ENCODE results near the gene NTM.

NTM gene

DNA sequence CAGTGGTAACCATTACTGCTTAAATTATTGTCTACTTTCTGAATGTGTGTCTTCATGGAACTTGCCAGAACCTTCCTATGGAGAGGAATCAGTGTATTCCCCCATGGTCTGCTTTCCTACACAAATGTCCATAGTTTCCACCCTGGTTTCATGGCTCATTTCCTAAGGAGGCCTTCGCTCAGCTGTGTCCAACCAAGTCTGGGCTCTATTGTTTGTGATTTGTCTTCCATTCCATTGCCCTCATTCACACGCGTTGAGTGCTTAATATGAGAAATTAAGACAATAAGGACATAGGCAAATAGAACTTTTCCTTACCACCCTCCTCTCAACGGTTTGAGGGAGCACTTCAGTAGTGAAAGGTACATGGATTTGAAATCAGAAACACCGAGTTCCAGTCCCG lies 510.6 kb downstream of the NTM start:
- DNase-seq = no peak

DNA sequence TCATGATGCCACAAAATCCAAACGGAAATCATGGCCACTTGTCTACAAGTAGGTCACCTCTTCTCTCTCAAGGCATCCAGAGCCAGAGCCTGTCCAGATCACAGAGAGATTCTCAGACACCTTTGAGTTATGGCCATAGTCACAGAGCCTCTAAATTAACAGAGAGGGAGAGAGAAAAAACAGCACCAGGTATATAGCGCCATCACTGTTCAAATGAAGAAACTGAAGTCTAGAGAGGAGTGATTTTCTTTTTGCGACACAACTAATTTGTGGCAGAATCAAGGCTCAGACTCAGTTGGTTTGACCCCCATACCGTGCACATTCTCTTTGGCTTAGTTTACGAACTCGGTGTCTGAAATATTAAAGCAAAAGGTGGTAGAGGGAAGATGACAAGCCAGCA lies 512.9 kb downstream of the NTM start:
- DNase-seq = no peak

DNA sequence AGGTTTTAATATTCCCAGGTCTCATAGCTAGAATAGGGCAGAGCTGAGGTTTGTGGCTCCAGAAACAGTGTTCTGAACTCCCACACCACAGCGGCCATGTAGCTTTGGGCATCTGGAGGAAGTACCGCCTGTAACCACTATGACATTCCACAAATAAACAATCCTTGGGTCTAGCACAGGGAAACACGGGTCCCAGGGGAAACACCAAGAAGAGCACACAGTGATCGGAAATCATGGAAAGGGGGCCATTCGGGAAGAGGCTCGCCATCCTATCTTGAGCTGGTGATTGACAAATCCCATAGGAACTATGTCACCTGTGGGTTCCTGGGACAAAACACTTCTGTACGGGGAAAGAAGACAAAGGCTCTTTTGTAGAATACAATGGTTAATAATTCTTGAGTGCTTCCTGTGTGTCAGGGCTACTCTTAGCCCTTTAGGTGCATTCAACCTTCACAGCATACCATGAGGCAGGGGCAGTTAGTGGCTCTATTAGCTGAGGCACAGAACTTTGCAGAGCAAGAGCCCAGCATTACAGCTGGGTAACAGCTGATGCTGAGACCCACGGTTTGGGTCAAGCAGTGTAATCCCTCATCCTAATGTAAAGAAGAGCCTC lies 514.2 kb downstream of the NTM start:
- no peak for DNase-seq

DNA sequence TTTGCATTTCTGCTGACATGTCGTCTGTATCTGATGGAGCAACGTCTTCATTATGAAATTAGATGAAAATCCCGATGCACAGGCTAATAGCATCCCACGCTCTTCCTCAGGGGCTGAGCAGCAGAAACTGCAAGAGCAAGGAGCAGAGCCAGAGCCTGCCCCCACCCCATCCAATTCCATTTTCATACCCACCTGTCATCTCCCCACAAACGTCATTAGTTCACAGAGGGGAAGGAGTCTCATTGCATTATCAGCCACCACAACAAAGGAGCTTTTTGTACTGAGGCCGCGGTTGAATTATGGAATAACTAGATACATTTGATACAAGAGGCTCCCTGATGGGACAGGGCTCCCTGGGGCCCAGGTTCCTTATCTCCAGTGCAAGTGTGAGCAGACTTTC lies 515.0 kb downstream of the NTM start:
- DNase-seq = no peak

DNA sequence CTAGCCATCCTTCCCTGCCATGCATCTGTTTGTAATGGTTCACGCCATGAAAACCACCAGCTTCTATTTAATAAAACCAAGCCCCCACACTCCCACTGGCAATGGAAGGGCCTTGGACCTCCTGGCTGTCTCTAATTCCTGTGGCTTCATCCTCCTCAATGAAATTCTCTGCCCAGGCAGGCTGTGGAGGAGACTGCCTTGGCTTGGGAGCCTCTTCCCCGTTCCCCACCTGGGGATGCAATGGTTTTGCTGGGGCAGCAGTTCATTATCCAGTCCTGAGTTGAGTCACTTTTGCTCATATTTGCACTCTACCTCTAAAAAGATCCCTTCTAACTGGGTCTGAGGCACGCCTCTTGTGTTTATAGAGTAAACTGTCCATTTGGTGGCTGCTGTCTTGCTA lies 515.8 kb downstream of the NTM start:
- DNase-seq = no peak

DNA sequence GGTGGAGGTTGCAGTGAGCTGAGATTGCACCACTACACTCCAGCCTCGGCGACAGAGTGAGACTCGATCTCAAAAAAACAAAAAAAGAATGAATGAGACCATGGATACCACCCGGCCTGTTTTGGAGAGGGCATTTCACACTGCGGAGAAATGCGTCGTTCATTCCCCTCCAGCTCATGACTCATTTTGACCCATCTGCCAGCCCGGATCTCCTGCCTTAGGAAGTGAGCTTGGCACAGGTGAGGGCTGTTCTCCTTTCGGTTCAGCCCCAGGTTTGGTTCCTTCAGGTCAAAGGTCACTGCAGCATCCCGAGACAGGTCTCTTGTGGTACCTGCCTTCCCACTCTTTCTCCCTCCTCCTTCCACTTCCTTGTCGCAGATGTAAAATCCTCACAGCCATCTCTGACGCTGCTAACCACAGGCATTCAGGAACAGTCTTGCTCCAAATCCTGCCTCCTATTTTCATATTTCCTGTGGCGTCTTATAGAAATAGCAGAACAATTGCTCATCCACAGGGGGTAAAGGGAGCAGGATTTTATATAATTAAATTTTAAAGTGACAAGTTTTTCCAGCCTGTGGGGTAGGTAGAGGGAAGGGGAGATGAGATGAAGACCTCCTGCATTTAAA lies 517.9 kb downstream of the NTM start:
- no peak for DNase-seq

DNA sequence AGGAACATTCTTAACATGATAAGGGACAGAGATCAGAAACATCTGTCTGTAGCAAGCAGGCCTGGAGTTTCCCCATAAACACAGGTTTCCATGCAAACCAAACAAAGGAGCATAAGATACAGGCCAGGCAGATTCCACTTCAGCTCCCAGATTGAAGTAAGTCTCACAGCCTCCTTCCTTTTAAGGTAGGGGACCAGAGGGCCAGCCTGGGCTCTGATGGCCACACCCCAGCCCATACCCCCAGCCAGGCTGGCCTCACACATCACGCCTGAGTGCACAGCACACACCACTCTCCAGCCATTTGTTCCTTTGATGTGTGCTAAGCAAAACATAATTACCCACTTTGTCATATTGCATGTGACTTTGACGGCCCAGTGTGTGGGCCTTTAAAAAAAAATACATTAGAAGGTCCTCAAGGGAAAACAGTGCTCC lies 518.7 kb downstream of the NTM start:
- no peak for DNase-seq

DNA sequence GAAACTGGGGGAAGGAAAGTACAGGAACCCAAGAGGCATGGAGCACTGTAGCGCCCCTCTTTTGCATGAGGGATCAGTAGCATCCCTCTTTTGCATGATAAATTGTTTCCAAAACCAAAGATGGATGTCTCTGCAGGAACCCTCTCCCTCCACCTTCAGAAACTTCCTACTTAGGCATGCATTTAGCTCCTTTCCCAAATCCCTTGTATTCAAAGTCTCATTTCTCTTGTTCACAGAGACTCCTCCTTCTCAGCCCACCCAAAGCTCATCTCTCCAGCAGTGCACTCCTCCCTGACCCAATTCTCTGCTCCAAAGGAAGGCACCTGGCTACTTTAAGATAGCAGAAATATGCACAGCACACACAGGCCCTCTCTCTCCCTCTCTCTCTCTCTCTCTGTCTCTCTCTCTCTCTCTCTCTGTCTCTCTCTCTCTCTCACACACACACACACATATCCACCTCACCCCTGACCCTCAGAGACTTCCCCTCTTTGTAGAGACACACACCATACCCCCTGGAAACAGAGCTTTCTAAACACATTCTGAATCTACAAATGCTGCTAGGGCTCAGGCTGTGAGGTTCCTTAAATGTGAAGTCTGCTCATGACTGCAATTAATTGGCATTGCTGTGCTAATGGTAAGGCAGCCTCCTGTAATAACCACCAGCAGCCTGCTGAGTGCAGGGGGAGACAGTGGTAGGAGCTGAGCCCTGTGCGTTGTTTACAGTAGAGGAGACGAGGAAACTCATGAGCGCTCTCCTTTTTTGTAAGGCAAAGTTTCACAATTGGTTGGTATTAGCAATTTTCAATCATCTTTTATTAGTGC lies 519.6 kb downstream of the NTM start:
- no peak for DNase-seq

DNA sequence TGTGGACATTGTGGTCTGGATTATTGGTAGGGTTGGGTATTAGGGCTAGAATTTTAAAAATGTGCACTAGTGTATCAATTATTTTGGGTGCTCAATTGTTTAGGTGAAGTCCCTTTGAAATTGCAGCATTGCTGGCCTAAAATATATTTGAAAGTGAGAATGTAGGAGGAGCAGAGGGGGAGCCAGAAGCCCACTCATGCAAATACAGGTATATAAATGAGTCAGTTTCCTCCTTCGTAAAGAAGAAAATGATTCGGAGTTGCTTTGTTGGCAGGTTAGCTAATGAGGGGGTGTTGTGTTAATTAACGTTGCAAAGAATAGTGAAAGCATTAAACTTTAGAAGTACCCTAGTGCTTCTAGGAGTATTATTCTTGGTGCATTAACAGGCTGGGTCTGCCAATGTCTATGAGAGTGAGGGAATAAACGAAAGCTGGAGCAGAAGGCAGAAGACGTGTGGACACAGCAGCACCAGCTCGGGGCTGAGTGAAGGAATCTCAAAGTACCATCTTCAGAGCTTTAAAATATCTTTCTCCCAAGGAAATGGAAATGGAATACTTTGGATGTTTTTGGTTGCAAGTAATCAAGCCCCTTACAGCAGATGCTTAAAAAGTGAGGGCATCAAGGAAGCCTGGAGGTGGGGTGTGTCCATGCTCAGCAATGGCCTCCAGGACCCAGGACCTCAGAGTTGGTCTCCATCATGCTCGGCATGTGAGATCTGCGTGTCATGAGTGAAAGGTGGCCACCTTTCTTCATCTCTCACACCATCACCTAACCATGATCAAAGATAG lies 522.9 kb downstream of the NTM start:
- DNase-seq = no peak

DNA sequence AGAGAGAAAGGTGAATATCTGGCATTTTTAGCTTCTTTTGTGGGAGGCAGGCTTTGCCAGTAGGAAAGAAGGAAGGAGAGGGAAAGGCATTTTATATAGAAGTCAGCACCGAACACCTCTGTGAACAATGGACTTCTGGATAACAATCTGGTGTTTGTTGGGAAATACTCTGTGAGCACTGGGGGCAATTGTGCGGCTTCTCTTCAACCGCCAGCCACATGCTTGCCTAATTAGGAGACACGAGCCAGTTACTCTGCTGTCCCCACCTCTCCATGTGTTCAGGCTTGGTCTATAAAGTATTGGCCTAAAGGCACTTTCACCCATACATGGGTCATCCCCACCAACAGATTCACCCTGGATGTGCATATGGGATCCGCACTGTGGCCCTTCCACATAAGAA lies 523.6 kb downstream of the NTM start:
- DNase-seq = no peak

DNA sequence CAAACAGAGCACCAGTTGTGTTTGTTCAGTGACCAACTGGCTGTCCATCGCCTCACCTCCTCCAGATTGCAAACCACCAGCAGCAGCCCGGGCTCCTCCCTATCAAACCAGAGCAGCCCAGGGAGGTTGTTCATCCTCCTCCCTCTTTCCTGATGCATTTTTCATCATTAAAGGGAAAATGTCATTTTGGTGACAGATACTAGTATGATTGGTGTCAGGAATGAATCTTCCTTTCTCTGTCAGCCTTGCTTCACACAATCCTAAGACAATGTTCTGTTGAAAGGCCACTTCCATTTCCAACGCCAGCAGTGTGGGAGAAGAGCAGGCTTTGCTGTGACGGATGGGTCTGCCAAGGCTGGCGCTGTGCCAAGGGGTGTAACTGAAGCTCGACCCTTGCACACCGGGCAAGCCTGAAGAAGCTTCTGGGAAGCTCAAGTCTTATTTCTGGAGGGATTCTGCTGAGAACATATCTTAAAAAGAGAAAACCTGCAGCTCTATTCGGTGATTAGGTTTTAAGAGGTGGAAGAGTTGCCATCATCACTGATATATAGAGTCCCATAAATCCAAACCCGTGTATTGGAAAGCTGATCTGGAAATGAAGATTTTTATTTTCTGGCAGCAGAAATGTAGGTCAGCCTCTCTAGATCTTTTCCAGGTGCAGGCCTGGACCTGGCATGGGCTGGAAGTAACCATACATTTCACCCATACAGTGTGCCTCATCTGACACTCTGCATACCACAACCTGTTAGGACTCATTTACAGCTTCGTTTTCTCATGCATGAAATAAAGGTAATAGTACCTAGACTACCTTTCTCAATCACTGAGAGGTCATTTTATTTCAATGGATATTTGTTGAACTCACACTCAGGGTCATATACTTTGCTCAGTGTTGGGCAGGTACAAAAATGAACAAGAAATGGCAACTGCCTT lies 524.5 kb downstream of the NTM start:
- DNase-seq = no peak

DNA sequence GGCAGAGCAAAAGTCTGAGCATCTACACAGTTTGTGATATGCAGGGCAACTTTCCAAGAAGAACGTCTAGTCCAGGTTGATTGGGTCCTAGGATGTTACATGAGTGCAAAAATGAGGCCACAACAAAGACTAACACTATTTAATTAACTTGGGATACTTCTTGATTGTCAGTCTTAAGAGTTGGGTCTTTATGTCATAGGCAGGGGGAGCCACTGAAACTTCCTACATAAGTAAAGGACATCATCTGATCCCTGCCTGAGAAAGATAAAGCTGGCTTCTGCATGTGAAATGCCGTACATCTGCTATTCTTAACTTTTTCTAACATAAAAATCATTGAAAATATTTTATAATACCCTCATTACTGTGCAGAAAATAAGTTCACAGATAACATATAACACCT lies 525.5 kb downstream of the NTM start:
- DNase-seq = no peak

DNA sequence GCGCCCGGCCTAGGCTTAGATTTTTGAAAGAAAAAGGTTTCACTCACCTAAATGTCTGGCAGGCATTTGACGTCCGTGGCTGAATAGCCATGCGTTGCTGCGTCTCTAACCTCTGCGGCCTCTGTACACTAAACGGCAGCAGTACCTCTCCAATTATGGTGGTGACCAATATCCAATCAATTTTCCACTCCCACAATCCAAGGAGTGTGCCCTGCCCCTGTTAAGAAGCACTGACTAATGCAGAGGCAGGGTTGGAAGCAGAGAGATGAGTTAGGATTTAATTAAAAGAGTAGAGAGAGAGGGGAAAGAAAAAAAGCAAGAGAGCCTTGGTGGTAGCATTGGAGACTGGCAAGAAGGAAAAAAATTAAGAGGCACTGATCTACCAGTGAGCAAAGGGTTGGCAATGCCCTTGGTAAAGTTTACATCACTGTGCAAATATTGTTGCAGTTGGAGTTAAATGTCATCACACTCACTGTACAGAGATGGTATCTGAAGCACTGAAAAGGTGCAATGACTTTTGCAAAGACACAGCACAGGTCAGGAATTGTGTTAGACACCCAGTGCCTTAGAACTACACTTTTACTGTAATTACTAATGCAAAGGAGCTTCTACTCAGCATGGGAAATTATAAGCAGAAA lies 526.7 kb downstream of the NTM start:
- DNase-seq = no peak

DNA sequence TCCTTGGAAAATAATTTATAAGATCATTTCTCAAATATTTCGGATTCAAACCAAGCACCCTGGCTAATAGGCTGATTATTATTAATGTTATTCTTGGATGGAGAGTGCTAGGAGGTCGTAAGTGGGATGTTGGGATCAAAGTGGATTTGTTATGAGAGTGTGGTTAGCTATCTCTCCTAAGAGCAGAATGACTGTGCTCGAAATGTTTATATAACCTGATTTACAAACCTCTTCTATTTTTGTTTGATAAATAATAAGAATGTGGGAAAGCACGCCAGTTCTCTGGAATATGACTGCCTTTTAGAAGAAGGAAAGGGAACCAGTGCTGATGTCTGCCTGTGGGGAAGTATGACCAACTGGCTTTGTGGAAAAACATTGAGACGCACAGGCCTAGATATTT lies 527.5 kb downstream of the NTM start:
- DNase-seq = no peak

DNA sequence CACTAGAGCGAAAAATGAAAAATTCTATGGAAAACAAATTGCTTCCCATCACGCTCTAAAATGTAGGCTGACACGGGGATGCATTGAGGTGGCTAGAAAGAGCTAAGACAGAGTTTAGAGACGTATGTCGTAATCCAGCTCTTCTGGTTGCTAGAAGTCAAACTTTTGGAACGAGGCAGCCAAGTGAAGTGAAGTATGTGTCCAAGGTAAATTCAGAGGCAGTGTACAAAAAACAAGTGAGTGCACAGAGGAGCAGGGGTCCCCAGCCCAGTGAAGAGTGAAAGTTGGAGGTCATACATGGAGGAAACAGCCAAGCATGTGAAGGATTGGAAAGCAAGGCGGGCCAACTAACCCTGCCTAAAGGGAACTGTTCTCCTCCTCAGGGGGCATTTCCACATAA lies 528.5 kb downstream of the NTM start:
- no peak for DNase-seq

DNA sequence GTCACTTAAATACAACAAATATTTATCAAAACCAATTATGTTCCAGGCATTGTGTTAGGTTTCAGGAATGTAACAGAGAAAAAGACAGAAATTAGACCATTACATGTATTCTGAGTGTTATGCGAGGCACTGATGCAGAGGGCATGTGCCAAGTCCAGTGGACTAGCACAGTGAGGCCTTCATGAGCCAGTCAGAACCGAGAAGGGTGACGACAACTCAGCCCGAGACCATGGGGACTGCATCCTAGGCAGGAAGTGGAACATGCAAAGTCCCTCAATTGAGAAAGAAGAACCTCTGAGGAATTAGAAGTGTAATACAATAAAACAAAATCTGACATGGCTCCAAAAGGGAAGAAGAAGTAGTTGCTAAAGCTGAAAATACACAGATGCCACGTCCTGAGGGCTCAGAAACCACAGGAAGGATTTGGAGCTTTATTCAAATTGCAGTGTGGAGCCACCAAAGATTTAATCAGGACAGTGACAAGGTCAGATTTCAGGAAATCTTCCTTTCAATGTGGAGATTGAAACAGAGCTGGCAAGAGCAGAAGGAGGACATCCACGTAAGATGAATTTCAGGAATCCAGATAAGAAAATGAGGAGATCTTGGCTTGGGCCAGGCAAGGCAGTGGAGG lies 529.6 kb downstream of the NTM start:
- DNase-seq = no peak

DNA sequence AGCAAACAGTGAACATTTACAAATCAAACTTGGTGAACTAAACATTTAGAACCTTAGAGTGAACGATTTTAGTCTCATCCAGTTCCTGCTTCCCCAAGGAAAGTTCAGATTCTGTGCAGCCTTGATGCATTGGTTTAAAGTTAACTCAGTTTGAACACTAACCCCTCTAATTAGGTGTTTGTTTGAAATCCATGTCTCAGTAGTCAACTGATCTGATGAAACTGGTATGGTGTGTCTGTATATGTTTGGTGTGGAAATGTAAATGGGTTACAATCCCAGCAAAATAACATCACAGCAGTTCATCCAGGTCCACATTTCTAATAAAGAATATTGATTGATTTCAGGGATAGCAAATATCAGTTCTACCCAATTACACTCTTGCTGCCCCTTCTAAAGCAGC lies 532.0 kb downstream of the NTM start:
- no peak for DNase-seq

DNA sequence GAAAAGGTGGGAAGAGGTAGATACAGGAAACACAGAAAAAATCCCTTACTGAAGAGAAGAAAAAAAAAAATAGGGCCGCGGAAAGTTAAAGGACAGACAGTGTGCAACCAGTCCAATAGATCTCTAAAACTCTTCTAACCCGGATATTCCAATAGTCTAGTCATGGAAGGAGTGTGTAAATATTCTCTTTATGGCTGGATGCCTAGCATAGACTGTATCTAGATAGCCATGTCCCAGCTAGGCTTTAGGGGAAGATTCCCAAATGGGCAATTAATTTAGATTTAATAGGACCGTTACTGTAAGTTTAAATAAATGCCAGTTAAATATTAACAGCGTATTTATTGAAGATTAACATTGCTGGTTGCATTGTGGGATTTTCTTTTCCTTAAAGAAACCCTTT lies 532.7 kb downstream of the NTM start:
- DNase-seq = no peak

DNA sequence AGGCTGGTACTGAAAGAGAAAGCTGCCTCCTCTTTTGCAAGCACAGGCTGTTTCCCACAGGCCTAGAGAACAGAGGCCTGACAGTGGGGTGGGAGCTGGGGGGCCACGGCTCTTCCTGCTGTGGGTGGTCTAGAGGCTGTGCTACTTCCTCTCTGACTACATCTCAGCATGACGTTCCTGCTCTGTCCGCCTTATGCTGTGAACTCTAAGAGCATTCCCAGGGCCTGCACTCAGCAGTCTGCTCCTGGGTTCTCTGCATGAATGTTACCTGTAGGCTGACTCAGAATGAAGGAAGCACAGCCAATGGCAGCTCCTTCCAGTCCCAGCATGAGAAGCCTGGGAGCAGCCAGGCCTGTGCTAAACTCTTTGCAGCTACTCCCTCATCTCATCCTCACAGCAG lies 534.3 kb downstream of the NTM start:
- DNase-seq = no peak

DNA sequence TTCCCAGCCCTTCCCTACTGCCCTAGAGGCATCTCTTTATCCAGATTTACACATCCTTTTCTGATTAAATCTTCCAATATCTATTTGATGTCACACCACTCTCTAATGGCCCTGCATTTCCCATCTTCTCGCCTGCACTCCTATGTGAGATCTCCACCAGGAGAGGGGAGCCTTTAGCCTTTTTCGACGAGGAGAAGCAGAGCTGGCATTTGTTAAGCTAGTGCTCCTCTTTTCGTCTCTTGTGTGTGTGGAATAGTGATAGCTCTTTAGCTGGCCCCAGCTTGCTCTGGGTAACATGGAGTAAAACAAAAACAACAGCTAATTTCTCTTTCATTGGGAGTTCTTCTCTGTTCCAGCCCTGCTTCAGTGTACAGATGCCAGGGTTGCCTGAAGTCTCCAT lies 536.5 kb downstream of the NTM start:
- no peak for DNase-seq

DNA sequence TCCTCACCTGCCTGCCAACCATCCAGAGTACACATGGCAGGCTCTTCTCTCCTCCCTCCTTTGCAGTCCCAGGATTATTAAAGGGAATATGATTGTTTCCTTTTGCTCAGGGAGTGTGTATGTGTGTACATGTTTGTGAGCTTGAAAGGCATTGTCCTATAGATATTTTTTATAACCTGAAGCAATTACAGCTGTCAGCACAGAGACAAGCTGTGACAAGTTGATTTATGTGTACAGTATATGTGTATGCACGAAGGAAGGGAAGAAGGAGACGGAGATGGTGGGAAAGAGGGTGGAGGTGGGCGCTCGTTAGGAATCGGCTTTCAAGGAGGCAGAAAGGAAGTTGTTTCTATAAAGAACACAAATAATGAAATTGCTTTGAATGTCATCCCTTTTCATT lies 537.0 kb downstream of the NTM start:
- no peak for DNase-seq

Measured in GF-D8 (cell line).